HG03571 (cell line): ENCODE data around the gene BABAM2.

Source experiments
- ATAC-seq: cut with Tn5 transposase; IDR thresholded peaks from one replicate; pipeline ENCODE4 v1.9.1; 2021; ENCODE audit not compliant: unreplicated experiment

Gene BABAM2

GRCh38 chr2:27906074-27906473 is 15.5 kb downstream of the BABAM2 start:
- ATAC-seq: no peak

- no peak for ATAC-seq
Measured at GRCh38 chr2:27907547-27907946, 17.0 kb downstream of the BABAM2 start.

GRCh38 chr2:27909901-27910300 is 19.4 kb downstream of the BABAM2 start:
- ATAC-seq: no peak

GRCh38 chr2:27911458-27912210 is 21.1 kb downstream of the BABAM2 start:
- ATAC-seq: no peak

- ATAC-seq: no peak
Measured at GRCh38 chr2:27912512-27912911, 22.0 kb downstream of the BABAM2 start.

GRCh38 chr2:27914041-27914804 is 23.7 kb downstream of the BABAM2 start:
- ATAC-seq: no peak

GRCh38 chr2:27914805-27915175 is 24.3 kb downstream of the BABAM2 start:
- no peak for ATAC-seq

GRCh38 chr2:27915191-27915590 is 24.7 kb downstream of the BABAM2 start:
- ATAC-seq: no peak

- ATAC-seq: no peak
Measured at GRCh38 chr2:27915874-27916273, 25.3 kb downstream of the BABAM2 start.

- ATAC-seq: no peak
Measured at GRCh38 chr2:27916293-27916995, 25.9 kb downstream of the BABAM2 start.

- no peak for ATAC-seq
Measured at GRCh38 chr2:27920148-27920885, 29.8 kb downstream of the BABAM2 start.

- no peak for ATAC-seq
Measured at GRCh38 chr2:27921424-27921823, 30.9 kb downstream of the BABAM2 start.

- no peak for ATAC-seq
Measured at GRCh38 chr2:27921880-27922547, 31.5 kb downstream of the BABAM2 start.

- no peak for ATAC-seq
Measured at GRCh38 chr2:27922842-27923241, 32.3 kb downstream of the BABAM2 start.

- ATAC-seq: no peak
Measured at GRCh38 chr2:27925766-27926472, 35.4 kb downstream of the BABAM2 start.

GRCh38 chr2:27929916-27930486 is 39.5 kb downstream of the BABAM2 start:
- no peak for ATAC-seq

GRCh38 chr2:27931361-27931950 is 40.9 kb downstream of the BABAM2 start:
- ATAC-seq: no peak

- ATAC-seq: no peak
Measured at GRCh38 chr2:27932396-27932795, 41.9 kb downstream of the BABAM2 start.

GRCh38 chr2:27935026-27935425 is 44.5 kb downstream of the BABAM2 start:
- no peak for ATAC-seq
